ENCODE measurements around the gene MCCD1. TPM values are rescaled to one million over a fixed set of nuclear protein-coding genes. Genes with fewer than 3 reads are reported as not detected.
"Not testable (repeated sequence)": the region's sequence is repeated elsewhere in the genome, so short reads cannot be mapped to it uniquely, and the experiment has no call there.

Gene MCCD1
- total and polyA plus RNA-seq, 8 donors: not detected

GRCh38 chr6:31546958-31547726, 18.4 kb downstream of the MCCD1 start, which contains the start of gene NFKBIL1:
Gene NFKBIL1, plus strand, starts transcription at chr6:31547608. Its CDS starts 87 bp downstream, at chr6:31547695.
- H3K9me3 ChIP-seq: no peaks in the 10 kb centered on the region
- peak; percentile 84 to 95 (median 92) for DNase-seq
- peaks cover 11 to 17% (median 16%) of the 10 kb centered on the region in 3 donors for H3K4me1 ChIP-seq
- peak within 1 kb of the TSS; percentile 13 to 41 (median 36) for H3K4me3 ChIP-seq
- FAIRE-seq: no peak
- H3K27me3 ChIP-seq: no peaks in the 10 kb centered on the region
- peak within 1 kb of the TSS; percentile 28 to 79 (median 45) for H3K27ac ChIP-seq
- 0% methylated on average over 25 of the region's 25 CpGs for WGBS, 2 donors
- intact Hi-C loops (cut with DNase I): loop anchor here in 2 of 3 donors (5.0 kb wide), 1 partner anchor 50 kb away; no protein-coding TSS in a partner anchor
- TF ChIP-seq, protein P1, sequence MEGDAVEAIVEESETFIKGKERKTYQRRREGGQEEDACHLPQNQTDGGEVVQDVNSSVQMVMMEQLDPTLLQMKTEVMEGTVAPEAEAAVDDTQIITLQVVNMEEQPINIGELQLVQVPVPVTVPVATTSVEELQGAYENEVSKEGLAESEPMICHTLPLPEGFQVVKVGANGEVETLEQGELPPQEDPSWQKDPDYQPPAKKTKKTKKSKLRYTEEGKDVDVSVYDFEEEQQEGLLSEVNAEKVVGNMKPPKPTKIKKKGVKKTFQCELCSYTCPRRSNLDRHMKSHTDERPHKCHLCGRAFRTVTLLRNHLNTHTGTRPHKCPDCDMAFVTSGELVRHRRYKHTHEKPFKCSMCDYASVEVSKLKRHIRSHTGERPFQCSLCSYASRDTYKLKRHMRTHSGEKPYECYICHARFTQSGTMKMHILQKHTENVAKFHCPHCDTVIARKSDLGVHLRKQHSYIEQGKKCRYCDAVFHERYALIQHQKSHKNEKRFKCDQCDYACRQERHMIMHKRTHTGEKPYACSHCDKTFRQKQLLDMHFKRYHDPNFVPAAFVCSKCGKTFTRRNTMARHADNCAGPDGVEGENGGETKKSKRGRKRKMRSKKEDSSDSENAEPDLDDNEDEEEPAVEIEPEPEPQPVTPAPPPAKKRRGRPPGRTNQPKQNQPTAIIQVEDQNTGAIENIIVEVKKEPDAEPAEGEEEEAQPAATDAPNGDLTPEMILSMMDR (IDR thresholded peaks at IDR 0.05): peak in 1 of 4 donors; percentile 10
- H3K36me3 ChIP-seq: peaks cover 0 to 4% (median 0%) of the 10 kb centered on the region in 3 donors
- ATAC-seq: peak; percentile 94 to 97 (median 94)

DNA sequence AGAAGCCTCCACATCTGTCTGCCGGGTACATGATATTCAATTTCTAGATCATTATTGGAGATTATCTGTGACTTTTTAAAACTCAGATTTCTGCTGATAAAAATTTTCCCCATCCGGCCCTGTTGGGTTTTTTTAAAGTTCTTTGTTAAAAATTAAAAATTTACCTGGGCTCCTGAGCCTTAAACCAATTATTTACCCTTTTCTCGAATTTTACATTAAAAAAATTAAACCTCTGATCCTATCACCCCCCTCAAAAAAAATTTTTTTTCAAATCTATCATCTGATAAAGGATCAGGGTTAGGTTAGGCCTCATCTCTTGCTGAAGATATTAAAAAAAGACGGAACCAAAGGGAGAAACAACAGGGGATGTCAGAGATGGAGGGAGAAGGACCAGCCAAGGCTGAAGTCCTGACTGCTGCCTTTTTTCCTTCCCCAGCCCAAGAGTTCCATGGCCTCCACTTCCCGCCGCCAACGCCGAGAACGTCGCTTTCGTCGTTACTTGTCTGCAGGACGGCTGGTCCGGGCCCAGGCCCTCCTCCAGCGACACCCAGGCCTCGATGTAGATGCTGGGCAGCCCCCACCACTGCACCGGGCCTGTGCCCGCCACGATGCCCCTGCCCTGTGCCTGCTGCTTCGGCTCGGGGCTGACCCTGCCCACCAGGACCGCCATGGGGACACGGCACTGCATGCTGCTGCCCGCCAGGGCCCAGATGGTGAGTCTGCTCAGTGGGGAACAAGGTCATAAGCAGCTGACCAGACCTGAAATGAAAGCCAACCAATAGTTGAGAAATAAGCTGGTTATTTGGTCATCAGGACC, 19.2 kb downstream of the MCCD1 start:
- peak overlapping the region; percentile 13 to 41 (median 36) for H3K4me3 ChIP-seq

DNA sequence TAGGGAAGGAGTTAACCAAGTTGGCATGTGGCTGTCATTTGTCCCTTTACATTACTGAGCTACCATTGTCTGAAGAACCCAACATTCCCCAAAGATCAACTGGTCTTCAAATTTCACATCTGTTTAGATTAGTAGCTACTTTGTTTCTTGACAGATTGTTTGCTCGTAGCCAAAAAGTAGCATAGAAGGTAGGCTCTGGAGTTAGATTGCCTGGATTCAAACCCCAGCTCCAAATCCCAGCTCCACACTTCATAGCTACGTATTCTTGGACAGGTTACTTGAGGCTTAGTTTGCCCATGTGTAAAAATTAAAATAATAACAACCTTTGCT, 19.7 kb downstream of the MCCD1 start:
- intact Hi-C loops (cut with DNase I): loop anchor here in 2 of 3 donors (5.0 kb wide), 1 partner anchor 49 kb away; no protein-coding TSS in a partner anchor
- TF ChIP-seq, protein P1 (IDR thresholded peaks at IDR 0.05): no peak
- DNase-seq: no peak
- H3K4me3 ChIP-seq: peak overlapping the region in 2 of 4 donors; percentile 41
- 90 to 98% methylated on average over 2 of the region's 2 CpGs for WGBS, 2 donors
- ATAC-seq: no peak
- H3K27me3 ChIP-seq: no peaks in the 10 kb centered on the region
- no peak for FAIRE-seq
- no peak overlapping the region for H3K27ac ChIP-seq
- peaks cover 7 to 12% (median 9%) of the 10 kb centered on the region in 3 donors for H3K4me1 ChIP-seq
- peaks cover 0 to 4% (median 0%) of the 10 kb centered on the region in 3 donors for H3K36me3 ChIP-seq
- no peaks in the 10 kb centered on the region for H3K9me3 ChIP-seq

More for the DNA sequence above, 19.2 kb downstream of the MCCD1 start:
- Histone ChIP-seq H3K4me1 (peaks cover 8 to 15% (median 12%) of the 10 kb centered on the region in 3 donors), H3K27ac (peak overlapping the region; percentile 28 to 79 (median 45)), H3K36me3 (peaks cover 0 to 4% (median 0%) of the 10 kb centered on the region in 3 donors), H3K9me3 (no peaks in the 10 kb centered on the region), H3K27me3 (no peaks in the 10 kb centered on the region)
- WGBS, 2 donors: 61 to 71% methylated on average over 23 to 24 of the region's 24 CpGs
- ATAC-seq: no peak
- TF ChIP-seq, protein P1 (IDR thresholded peaks at IDR 0.05): no peak
- DNase-seq: peak in 3 of 6 donors; percentile 44 to 67 (median 62)
- intact Hi-C loops (cut with DNase I): loop anchor here in 2 of 3 donors (5.0 kb wide), 1 partner anchor 49 kb away; no protein-coding TSS in a partner anchor
- FAIRE-seq: no peak

DNA sequence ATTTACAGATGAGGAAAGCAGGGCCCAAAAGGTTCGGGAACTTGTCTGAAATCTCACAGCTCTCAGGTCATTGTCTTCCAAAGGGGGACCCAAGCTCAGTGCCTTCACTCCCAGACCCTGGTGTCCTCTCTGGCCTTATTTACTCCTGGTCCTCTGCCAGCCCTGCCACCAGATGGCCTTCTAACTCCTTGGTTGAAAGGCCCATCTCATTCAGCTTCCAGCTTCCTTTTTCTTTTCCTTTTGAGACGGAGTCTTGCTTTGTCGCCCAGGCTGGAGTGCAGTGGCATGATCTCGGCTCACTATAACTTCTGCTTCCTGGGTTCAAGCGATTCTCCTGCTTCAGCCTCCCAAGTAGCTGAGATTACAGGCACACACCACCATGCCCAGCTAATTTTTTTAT, 22.6 kb downstream of the MCCD1 start:
- FAIRE-seq; H3K27ac ChIP-seq; H3K36me3 ChIP-seq; ATAC-seq; H3K4me3 ChIP-seq; H3K9me3 ChIP-seq; intact Hi-C loops (cut with DNase I); H3K27me3 ChIP-seq: not testable (repeated sequence)
- H3K4me1 ChIP-seq: peaks cover 7 to 12% (median 9%) of the 10 kb centered on the region in 3 donors
- WGBS, 2 donors: 61 to 75% methylated on average over 4 to 5 of the region's 5 CpGs
- peak in 1 of 6 donors; percentile 46 for DNase-seq

- WGBS, 2 donors: 76 to 95% methylated on average over 3 of the region's 3 CpGs
- ATAC-seq (no peak), DNase-seq (no peak), FAIRE-seq (no peak)
- Histone ChIP-seq H3K27ac (no peak overlapping the region), H3K4me3 (no peak overlapping the region), H3K27me3 (no peaks in the 10 kb centered on the region), H3K36me3 (peaks cover 0 to 20% (median 8%) of the 10 kb centered on the region in 3 donors), H3K9me3 (no peaks in the 10 kb centered on the region), H3K4me1 (peaks cover 0 to 7% (median 0%) of the 10 kb centered on the region in 3 donors)
- TF ChIP-seq, protein P1 (IDR thresholded peaks at IDR 0.05): no peak
- intact Hi-C loops (cut with DNase I): no loop called here
Observed at GRCh38 chr6:31556307-31556706, 27.5 kb downstream of the MCCD1 start.

Measured in pancreas (tissue), 10 donors.